Activated CD8-positive, alpha-beta memory T cell treated with anti-CD3 and anti-CD28 coated beads, Interleukin-2, amount 50 U/mL, for 1 hour (primary cell): Measurements from ENCODE around the gene C10orf143.
A peak's percentile ranks its signal among the peaks of the same experiment; 100 is the strongest.
"Not testable (repeated sequence)": the region's sequence is repeated elsewhere in the genome, so short reads cannot be mapped to it uniquely, and the experiment has no call there.

Source experiments
- DNase-seq: peaks from one replicate; pipeline ENCODE4 v3.0.0-alpha.2; 2020; ENCODE audit errors: extremely low read depth

Gene C10orf143

DNA sequence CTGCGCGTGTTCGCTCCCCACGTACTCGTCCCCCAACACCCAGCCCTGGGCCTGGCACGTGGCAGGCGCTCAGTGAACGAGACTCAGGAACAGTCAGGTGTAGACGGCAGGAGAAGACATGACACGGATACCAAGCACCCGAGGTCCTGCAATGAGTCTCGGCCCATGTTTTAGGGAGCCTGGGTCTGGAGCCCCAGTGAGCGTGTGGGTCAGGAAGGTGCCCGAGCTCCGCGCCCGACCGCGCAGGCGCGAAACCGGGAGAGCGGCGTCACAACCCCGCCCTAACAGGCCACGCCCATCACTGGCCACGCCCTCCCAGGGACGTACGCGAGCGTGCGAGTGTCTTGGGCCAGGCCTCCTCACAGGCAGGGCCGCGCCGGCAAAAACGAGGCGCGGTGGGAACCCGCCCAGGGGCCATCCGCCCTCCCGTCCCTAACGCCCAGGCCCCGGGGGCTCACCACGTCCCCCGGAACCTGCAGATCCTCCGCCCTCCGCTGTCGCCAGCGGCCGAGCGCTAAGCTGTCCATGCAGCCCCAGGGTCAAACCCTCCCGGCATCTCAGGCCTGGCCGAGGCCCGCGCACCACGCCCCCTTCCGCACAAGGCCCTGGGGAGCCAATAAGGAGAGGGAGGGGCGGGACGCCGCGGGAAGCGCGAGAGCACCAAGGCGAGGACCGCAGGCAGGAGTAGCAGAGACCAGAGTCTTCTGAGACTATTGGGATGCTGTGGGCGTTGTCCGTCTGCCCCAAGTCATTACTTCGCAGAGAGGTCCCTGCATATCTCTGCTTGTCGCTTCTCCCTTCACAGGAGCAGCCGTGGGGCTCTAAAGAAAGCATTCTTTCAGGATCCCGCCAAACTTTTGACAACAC, at the start of gene C10orf143:
Gene C10orf143, minus strand, starts transcription at position 585 of the 867 bp plus-strand sequence. Its CDS starts 58 bp downstream, at position 527.
- peak; percentile 88 for DNase-seq

DNA sequence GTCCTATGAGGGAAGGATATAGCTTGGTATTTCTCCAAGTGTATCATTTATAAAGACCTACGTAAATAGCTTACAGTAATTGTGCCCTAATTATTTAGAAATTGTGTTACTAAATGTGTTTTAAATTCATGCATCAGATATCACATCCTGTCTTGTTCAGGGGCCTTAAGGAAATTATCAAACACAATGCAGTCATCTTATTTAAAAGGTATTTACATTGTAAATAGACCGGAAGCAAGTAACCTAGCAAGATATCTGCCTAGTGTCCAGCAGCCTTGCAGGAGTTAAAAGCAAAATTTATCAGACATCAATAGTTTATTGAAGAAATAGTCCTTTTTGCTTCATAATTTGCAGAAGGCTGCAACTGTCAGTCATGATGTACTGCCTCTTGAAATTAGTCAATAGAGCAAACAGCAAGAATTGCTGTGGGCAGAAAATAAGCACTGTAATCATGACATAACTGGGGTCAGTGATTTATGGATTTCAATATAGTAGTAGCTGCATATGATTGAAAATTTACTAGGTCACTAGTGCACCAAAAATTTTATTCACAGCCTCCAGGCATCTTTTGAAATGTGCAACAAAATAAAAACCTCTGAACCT, 48.7 kb upstream of the C10orf143 start:
- DNase-seq: no peak

DNA sequence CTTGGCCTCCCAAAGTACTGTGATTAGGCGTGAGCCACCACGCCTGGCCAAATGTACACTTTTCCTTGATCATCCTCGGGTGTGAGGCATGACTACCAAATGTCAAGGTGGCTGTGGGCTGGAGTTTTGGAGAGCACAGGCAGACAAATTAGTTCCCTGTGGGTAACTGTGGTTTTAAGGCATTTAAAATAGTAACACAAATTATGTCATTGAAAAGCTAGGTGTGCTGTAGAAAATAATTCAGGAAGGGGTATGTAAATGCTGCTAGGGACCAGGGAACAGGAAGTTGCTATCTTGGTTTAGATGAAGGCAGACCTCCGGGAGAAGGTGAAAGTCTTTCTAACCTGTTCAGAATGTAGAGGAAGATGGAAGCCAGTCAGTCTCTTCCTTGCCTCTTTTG, 35.4 kb upstream of the C10orf143 start:
- no peak for DNase-seq

DNA sequence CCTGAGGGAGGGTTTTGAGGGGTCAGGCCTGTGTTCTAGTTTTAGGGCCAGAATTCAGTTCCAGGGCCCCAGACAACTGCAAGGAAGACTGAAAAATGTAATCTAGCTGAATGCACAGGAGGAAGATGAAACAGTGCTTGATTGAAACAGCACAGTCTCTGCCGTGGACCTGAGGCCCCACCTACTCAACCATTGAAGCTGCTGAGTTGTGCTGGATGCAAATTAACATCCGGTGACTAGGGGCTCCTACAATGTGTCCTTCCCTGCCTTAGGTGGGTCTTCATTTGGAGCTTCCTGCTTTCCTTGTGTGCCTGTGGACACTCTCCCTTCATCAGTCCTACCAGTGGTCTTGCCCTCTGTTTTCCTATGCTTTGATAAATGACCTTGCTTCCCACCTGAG, 31.2 kb upstream of the C10orf143 start:
- no peak for DNase-seq

DNA sequence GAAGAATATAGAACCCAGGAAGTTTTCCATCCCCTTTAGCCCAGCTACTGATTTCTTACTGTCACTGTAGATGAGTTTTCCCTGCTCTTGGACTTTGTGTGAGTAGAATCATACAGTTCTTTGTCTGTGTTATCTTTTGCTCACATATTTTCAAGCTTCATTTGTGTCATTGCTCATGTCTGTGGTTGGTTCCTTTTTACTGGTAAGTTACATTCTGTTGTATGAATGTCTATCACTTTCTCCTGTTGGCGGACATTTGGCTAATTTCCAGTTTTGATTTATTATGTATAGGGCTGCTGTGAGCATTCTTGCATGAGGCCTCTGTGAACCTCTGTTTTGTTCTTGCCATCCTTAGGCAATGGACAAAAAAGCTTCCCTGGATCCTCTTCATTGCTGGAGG, 30.8 kb upstream of the C10orf143 start:
- DNase-seq: no peak

DNA sequence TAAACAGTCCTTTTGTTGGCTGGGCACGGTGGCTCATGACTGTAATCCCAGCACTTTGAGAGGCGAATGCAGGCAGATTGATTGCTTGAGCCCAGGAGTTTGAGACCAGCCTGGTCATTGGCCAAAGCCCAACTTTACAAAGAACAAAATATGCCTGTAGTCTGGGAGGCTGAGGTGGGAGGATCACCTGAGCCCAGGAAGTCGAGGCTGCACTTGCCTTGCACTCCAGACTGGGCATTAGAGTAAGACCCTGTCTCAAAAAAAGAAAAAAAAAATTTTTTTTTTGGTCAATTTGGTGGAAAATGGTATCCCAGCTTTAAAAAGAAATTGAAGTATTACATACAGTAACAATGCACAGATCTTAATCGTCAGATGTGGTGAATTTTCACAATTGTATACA, 30.4 kb upstream of the C10orf143 start:
- no peak for DNase-seq

DNA sequence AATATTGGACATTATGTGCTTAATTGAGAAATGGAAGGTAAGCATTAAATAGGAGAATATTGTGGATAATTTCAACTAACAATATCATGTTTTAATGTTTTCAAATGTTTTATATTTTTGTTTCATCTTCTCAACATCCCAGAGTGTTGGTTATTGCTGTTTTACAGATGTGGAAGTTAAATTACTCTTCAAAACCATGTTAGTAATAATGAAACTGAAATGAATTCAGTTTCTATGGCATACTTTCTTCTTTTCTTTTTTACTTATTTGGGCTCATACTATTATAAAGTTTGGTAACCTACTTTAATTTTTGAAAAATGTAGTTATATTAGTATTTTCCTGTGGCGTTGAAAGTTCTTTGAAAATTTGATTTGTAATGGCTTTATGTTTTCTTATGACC, 29.8 kb upstream of the C10orf143 start:
- DNase-seq: no peak

DNA sequence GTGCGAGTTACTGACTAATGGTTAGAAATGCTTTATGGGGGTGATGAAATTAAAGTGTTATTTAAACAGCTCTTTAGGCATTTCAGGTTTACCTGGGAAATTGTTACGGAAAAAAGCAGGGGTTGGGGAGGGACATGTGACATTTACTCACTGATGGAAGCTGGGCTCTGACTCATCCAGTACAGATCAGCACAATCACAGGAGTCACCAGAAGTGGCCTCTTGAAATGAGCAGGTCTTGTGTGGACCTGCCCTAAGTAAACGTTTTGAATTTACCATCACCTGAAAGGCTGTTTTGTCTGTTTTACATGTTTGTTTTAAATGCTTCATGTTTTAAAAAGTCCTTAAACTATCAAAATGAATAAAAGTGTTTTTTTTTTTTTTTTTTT, 27.8 kb upstream of the C10orf143 start:
- no peak for DNase-seq

DNA sequence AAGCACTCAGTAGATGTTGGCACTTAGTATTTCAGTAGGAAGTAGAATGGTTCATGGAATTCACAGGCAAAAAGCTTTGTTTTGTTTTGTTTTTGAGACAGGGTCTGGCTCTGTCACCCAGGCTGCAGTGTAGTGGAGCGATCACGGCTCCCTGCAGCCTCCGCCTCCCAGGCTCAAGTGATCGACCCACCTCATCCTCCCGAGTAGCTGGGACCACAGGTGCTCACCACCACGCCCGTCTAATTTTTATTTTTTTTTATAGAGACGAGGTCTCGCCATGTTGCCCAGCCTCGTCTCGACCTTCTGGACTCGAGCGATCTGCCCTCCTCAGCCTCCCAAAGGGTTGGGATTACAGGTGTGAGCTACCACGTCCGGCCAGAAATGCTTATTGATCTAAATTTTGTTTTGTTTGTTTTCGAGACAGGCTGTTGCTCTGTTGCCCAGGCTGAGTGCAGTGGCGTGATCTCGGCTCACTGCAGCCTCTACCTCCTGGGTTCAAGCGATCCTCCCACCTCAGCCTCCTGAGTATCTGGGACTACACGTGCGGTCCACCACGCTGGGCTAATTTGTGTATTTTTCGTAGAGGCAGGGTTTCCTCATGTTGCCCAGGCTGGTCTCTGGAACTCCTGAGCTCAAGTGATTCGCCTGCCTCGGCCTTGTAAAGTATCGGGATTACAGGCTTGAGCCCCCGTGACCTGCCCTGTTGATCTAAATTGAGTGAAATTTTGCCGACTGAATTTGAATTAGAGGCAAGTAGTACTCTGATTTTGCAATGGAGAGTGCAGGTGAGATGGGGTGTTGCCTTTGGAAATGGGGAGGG, 27.2 kb upstream of the C10orf143 start:
- no peak for DNase-seq

DNA sequence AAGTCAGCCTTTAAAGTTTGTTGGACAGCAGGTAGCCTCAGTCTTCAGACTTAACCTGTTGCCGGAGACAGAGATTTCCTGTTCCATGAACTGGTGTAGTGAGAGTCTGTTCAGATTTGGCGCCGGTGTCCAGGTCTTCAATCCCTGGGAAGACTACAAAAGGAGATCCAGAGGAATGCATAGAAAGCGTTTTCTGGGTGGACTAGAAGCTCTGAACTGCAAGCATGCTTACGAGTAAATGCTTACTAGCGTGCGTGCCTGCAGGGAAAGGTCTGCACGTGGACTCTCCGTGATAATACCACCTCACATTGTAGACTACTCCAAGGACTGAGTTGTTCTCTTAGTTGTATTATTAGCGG, 26.4 kb upstream of the C10orf143 start:
- no peak for DNase-seq

DNA sequence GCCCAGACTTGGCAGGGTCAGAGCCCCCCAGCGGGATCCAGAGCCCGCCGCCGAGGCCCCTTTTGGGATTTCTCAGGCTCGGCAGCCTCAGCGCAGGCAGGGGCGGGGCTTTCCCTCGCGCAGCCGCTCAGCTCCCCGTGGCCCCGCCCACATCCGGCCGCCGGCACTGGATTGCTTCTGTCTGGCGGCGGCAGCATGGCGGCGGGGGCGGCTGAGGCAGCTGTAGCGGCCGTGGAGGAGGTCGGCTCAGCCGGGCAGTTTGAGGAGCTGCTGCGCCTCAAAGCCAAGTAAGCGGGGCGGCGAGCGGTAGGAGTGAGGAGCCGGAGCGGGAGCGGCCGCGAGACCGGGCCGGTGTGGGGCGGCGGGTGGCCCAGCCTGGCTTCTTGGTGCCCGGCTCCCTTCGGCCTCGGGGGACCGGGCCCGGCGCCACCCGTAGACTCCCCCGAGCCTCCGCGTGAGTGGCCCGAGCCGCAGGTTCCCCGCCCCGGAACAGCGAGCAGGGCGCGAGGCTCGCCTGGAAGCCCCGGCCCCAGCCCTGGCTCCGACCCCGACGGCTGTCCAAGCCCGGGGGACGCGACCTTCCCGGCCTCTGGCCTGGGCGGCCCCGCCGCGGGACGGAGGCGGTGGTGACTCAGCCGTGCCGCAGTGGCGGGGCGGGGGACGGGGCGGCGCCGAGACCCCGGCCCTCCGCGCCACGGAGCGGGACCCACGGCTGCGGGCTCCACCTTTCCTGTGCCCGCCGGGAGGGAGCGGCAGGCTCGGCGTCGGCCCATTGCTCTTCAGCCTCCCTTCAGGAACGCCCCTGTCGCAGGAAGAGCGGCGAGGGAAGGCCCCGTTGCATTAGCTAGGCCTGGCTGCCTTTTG, 25.8 kb upstream of the C10orf143 start, which contains the start of gene GLRX3:
Gene GLRX3, plus strand, starts transcription at position 166 of the 864 bp plus-strand sequence. Its CDS starts 30 bp downstream, at position 196.
- peak; percentile 59 for DNase-seq

DNA sequence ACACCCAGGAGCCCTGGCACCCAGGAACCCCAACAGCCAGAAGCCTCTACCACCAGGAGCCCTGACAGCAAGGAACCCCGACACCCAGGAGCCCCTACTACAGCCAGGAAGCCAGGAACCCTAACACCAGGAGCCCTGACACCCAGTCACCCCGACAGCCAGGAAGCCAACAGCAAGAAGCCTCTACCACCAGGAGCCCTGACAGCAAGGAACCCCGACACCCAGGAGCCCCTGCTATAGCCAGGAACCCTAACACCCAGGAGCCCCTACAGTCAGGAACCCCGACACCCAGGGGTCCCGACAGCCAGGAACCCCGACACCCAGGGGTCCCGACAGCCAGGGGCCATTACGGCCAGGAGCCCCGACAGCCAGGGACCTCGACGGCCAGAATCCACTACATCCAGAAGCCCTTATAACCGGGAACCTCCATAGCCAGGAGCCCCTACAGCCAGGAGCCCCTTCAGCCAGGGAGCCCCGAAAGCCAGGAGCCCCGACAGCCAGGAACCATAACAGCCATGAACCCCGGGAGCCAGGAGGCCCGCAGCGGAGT, 25.1 kb upstream of the C10orf143 start:
- DNase-seq: no peak

DNA sequence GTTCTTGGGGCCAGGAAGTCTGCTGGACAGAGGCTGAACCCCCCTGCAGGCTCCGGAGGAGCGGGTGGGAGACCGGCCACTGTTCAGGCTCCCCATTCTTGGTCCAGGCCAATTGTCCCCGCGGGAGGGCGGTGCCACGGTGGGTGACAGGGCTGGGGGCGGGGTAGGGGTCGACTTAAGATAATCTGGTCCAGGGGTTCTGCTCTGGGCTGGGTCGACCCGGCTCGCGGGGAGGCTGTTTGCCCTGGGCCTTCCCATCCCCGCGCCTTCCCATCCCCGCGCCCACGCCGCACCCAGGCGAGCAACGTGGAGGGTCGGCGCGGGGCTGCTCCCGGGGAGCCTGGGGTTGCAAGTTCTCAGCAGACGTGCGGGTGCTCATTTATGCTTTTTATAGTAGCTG, 18.3 kb upstream of the C10orf143 start:
- DNase-seq: no peak

DNA sequence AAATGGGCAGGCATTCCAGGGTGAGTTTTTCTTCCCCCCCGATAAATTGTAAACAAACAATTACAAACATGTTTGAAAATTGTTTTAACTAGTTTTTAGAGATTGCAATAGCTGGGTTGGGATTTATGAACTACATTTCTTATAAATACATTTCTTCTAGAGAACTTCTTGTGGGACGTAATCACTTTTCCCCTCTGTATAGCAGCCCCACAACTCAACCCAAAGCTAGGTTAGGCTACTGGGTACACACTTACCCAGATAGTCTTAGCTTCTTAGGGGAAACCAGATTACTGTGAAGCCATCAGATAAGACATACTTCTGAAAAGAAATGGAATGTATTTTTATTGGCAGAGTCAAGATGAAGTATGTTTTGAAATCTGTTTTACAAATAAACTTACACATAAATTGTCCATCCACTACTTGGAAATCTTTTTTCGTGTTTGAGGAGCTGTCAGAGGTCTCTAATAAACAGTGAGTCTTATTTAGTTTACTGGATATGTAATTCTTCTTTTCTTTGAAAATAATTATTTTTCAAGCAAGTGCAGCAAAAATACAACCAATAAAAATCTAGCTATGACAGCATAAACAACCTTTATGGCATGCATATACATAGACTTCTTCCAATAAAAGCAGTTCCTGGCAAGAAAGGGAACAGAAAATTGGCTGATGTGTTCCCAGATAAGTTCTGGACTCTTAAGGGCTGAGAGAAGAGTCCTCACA, 17.6 kb upstream of the C10orf143 start:
- no peak for DNase-seq

DNA sequence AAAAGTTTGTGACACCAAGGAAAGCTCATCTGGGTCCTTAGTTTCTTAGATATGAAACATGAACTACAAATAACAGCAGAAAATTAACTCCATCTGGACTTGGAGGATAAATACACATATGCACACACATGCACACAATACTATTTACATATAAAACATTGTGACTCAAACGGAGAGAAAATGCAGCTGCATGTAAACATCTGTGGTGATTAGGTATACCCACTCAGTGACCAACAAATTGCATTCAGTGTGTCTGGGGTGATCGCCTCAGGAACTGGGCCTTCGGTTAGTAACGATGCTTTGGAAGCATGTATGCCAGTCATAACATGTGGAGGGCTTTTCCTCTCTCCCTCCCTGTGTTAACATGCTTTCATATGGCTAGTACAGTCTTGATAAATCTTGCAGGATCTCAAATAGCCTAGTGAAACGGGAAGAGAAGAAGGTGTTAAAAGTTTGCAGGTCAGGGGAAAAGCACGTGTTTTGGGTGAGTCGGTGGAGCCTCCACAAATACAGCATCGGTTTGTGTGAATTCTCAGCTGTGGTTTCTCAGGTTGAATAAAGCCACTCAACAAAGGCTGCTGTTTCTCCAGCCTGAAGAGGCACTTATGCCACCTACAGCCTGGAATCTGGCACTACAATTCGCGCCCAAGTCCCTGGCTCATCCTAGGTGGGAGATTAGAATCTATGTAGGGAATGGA, 16.9 kb upstream of the C10orf143 start:
- DNase-seq: no peak

DNA sequence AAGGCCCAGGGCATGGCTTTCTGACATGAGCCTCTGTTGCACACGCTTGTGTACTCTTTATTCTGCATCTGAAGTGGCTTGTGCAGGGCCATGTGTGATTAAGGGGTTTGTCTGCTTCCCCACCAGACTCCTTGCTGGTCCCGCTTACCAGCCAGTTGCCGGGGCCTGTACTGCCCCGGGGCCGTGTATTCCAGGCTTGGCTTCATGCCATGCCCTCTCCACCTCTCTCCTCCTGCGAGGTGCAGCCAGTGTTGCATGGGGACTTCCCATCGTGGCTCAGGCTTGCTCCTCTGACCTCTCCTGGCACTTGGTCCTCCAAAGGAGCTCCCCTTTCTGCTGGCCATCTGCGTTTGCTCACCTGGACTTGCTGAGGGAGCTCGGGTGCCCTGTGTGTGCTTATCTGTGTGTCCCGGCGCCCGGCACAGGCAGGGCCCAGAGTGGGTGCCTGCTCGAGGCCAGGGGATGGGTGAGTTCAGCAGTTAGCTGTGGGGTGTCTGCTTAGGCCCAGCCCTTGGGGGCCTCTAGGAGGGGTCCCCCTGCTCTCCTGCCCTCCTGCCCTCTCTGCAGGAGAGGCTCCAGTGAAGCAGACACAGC, 11.0 kb upstream of the C10orf143 start:
- no peak for DNase-seq

DNA sequence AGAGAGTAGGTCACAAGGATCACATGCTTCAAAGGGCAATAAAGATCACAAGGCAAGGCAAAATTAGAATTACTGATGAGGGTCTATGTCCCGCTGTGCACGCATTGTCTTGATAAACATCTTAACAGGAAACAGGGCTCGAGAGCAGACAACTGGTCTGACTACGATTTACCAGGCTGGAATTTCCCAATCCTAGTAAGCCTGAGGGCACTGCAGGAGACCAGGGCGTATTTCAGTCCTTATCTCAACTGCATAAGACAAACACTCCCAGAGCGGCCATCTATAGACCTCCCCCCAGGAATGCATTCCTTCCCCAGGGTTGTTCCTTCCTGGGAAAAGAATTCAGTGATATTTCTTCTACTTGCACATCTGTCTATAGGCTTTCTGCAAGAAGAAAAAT, 6.9 kb upstream of the C10orf143 start:
- DNase-seq: not testable (repeated sequence)

DNA sequence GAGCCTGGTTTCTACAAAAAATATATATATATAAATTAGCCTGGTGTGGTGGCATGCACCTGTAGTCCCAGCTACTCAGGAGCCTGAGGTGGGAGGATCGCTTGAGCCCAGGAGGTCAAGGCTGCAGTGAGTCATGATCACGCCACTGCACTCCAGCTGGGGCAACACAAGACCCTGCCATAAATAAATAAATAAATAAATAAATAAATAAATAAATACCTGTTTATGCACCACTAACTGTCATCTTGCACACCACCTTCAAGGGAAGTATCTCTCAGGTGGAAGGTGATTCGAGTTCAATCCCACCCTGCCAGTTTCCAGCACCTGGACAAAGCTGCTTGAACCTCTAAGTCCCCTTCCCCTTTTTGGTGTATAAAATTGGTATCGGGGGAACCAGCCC, 6.3 kb upstream of the C10orf143 start:
- DNase-seq: not testable (repeated sequence)

DNA sequence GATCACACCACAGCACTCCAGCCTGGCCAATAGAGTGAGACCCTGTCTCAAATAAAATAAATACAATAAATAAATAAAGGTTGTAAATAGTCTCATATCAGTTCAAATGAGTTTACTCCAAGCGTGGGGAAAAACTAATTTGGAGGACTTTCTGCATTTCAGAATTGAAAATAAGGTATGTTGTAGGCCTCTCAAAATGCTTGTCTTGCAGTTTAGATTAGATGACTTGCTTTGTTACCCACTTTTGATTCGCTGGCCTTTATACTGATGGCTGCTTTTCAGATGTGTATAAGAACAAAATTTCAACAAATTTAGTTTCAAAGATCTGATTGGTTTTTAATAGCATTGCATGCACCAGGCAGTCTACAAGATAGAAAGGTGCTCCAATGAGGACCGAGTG, 2.2 kb upstream of the C10orf143 start:
- DNase-seq: no peak

DNA sequence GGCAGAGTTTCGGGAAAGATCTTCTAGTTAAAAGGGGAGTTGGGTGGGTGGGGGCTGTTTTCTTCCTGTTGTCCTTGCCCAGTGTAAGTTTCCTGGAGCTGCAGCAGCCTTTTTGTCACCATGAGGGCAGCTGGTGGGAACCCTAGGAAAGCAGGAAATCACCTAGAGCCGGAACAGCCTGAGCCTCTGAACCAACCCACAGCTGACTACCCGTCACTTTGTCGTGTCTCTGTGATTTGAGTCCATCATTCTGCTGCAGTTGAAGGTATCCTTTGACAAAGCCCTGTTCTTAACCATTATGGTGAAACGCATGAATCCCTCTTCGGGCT, 1.2 kb upstream of the C10orf143 start:
- DNase-seq: no peak
